Caco-2 (cell line): ENCODE measurements around the gene UBN2. TPM values are rescaled to one million over a fixed set of nuclear protein-coding genes. Genes with fewer than 3 reads are reported as not detected.

Source experiments
- BruUV-seq: library from RNA; stranded (reverse); fragments of 400-500 nt; replicated peaks from 2 replicates; lab custom pipeline; 2021; lab: Mats Ljungman, UMichigan
- CTCF ChIA-PET: fragments of 300-600 bp; sonication (Branson Sonifier 250); formaldehyde crosslinking; loops from one replicate; lab custom pipeline; 2022; ENCODE audit warnings: antibody characterized with exemption; lab: Charles Lee
- POLR2A ChIA-PET: fragments of 300-600 bp; sonication (Branson Sonifier 250); formaldehyde crosslinking; loops from one replicate; lab custom pipeline; 2022; ENCODE audit warnings: antibody characterized with exemption; lab: Charles Lee
- DNase-seq, 2 experiments: peaks; one replicate each; pipeline versions ENCODE4 v3.0.0 to v3.0.0-alpha.2; 2020 to 2022
- H3K27me3 ChIP-seq: replicated peaks from 2 replicates; pipeline ENCODE4 v1.6.0; 2011; ENCODE audit warnings: low read length; ENCODE audit not compliant: control insufficient read depth, insufficient read depth
- H3K36me3 ChIP-seq: 2 replicates; pipeline ENCODE4 v1.5.1; 2011; ENCODE audit warnings: low read length; ENCODE audit not compliant: control insufficient read depth, insufficient read depth
- H3K4me1 ChIP-seq: fragments of 250-450 bp; sonication (Bioruptor Pico); 2 replicates; pipeline ENCODE4 v1.5.1; 2020; ENCODE audit warnings: mild to moderate bottlenecking
- H3K4me3 ChIP-seq: 2 replicates; pipeline ENCODE4 v1.5.1; 2011; ENCODE audit warnings: low read depth, mild to moderate bottlenecking, control low read depth, low read length
- H3K9me3 ChIP-seq: fragments of 250-450 bp; sonication (Bioruptor Pico); 2 replicates; pipeline ENCODE4 v1.5.1; 2020; ENCODE audit warnings: mild to moderate bottlenecking, moderate library complexity
- H3K27ac Mint-ChIP-seq: one replicate; pipeline ENCODE4 v1.8.0; 2022; ENCODE audit warnings: mixed read lengths; ENCODE audit not compliant: unreplicated experiment
- H3K27me3 Mint-ChIP-seq: one replicate; pipeline ENCODE4 v1.8.0; 2022; ENCODE audit warnings: mixed read lengths; ENCODE audit not compliant: insufficient read depth, unreplicated experiment
- H3K36me3 Mint-ChIP-seq: one replicate; pipeline ENCODE4 v1.8.0; 2022; ENCODE audit warnings: mild to moderate bottlenecking, mixed read lengths; ENCODE audit not compliant: insufficient read depth, unreplicated experiment
- H3K4me1 Mint-ChIP-seq: one replicate; pipeline ENCODE4 v1.8.0; 2022; ENCODE audit warnings: low read depth, mixed read lengths; ENCODE audit not compliant: unreplicated experiment
- H3K4me3 Mint-ChIP-seq: one replicate; pipeline ENCODE4 v1.8.0; 2022; ENCODE audit warnings: mild to moderate bottlenecking, moderate library complexity, mixed read lengths; ENCODE audit not compliant: unreplicated experiment
- H3K9me3 Mint-ChIP-seq: one replicate; pipeline ENCODE4 v1.8.0; 2022; ENCODE audit warnings: mixed read lengths; ENCODE audit not compliant: unreplicated experiment
- intact Hi-C: fragments of 100-400 bp; cut with micrococcal nuclease; formaldehyde crosslinking; loops from one replicate; pipeline ENCODE4 v1.10.0; 2022; ENCODE audit not compliant: unreplicated experiment
- total RNA-seq: library from RNA; stranded (reverse); gene quantifications from 2 replicates; pipeline ENCODE4 v1.2.3, GENCODE V29; 2022
- TF ChIP-seq, protein P1 (sequence below), 2 experiments: fragments of 200-600 bp in 1 of 2; IDR thresholded peaks; 1 replicate in 1 of 2; 2 replicates in 1 of 2; pipeline versions ENCODE4 v1.5.1 to v1.8.0; 2011 to 2022; ENCODE audit warnings: antibody characterized with exemption in 1 of 2, control low read depth in 1 of 2, inconsistent platforms in 1 of 2, low read depth in 1 of 2, low read length in 1 of 2, mild to moderate bottlenecking in 1 of 2, moderate library complexity in 1 of 2; ENCODE audit not compliant: insufficient read depth in 1 of 2, severe bottlenecking in 1 of 2, unreplicated experiment in 1 of 2

Gene UBN2
- total RNA-seq, 1 experiment from 2014 or later, result 21.3 TPM

DNA sequence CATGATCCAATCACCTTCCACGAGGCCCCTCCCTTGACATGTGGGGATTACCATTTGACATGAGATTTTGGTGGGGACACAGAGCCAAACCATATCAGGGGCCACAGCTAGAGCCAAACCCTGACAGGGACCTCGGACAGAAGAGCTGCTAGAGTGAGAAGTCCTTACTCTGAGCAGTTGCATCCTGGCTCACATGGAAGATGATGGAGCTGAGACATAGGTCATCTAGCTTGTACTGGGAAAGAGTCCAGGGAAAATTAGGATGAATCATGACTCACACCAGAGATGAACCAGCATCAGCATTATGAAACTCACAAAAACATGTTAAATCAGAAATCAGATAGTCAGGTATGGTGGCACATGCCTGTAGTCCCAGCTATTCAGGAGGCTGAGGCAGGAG lies 97.3 kb downstream of the UBN2 start:
- peaks cover 7% of the 10 kb centered on the region; the same call in 1 of the 2 replicates for H3K4me1 ChIP-seq
- no peak overlapping the region for H3K4me3 ChIP-seq
- H3K36me3 ChIP-seq, result no peaks in the 10 kb centered on the region
- no peaks in the 10 kb centered on the region for H3K9me3 ChIP-seq
- H3K27me3 Mint-ChIP-seq, result no peaks in the 10 kb centered on the region
- no peaks in the 10 kb centered on the region for H3K4me1 Mint-ChIP-seq
- H3K36me3 Mint-ChIP-seq, result no peaks in the 10 kb centered on the region
- intact Hi-C loops, result no loop called here
- TF ChIP-seq, protein P1, sequence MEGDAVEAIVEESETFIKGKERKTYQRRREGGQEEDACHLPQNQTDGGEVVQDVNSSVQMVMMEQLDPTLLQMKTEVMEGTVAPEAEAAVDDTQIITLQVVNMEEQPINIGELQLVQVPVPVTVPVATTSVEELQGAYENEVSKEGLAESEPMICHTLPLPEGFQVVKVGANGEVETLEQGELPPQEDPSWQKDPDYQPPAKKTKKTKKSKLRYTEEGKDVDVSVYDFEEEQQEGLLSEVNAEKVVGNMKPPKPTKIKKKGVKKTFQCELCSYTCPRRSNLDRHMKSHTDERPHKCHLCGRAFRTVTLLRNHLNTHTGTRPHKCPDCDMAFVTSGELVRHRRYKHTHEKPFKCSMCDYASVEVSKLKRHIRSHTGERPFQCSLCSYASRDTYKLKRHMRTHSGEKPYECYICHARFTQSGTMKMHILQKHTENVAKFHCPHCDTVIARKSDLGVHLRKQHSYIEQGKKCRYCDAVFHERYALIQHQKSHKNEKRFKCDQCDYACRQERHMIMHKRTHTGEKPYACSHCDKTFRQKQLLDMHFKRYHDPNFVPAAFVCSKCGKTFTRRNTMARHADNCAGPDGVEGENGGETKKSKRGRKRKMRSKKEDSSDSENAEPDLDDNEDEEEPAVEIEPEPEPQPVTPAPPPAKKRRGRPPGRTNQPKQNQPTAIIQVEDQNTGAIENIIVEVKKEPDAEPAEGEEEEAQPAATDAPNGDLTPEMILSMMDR (IDR thresholded peaks at IDR 0.05; ENCODE audit: insufficient read depth in 1 of 2, low read depth in 1 of 2, low read length in 1 of 2, severe bottlenecking in 1 of 2, unreplicated experiment in 1 of 2), result no peak
- no TSS peak for BruUV-seq
- H3K27ac Mint-ChIP-seq, result no peak overlapping the region
- DNase-seq, result no peak
- no peak overlapping the region for H3K4me3 Mint-ChIP-seq
- POLR2A ChIA-PET, result no interaction called here
- CTCF ChIA-PET, result interaction anchor here (0.6 to 0.7 kb wide), 2 partner anchors 12 to 23 kb away, joined by 3 read pairs; no protein-coding TSS in a partner anchor
- no peaks in the 10 kb centered on the region for H3K27me3 ChIP-seq
- H3K9me3 Mint-ChIP-seq, result no peaks in the 10 kb centered on the region

DNA sequence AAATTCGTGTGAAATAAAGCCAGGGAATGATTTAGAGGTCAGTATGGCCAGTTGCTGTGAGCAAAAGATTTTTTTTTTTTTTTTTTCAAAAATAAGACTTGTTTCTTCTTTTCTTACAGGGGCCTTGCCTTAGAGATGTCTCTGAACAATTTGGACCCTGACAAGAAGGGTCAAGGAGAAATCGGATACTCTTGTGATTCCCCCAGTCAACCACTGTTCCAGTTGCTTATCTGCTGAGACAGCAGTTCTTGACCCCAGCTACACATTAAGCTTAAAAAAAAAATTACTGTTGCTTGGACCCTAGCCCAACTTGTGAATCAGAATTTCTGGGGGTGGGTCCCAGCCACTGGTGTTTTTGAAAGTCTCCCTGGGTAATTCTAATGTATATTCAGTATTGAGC lies 98.1 kb downstream of the UBN2 start:
- H3K4me3 ChIP-seq, result no peak overlapping the region
- POLR2A ChIA-PET, result no interaction called here
- no peaks in the 10 kb centered on the region for H3K36me3 ChIP-seq
- Mint-ChIP-seq H3K36me3 (no peaks in the 10 kb centered on the region), H3K27me3 (no peaks in the 10 kb centered on the region), H3K9me3 (no peaks in the 10 kb centered on the region), H3K27ac (no peak overlapping the region), H3K4me3 (no peak overlapping the region), H3K4me1 (no peaks in the 10 kb centered on the region)
- no peaks in the 10 kb centered on the region for H3K27me3 ChIP-seq
- no TSS peak for BruUV-seq
- H3K4me1 ChIP-seq, result peaks cover 7% of the 10 kb centered on the region; the same call in 1 of the 2 replicates
- H3K9me3 ChIP-seq, result no peaks in the 10 kb centered on the region
- TF ChIP-seq, protein P1 (IDR thresholded peaks at IDR 0.05; ENCODE audit: insufficient read depth in 1 of 2, low read depth in 1 of 2, low read length in 1 of 2, severe bottlenecking in 1 of 2, unreplicated experiment in 1 of 2), result no peak
- no peak for DNase-seq
- intact Hi-C loops, result no loop called here
- CTCF ChIA-PET, result interaction anchor here (0.9 kb wide), 1 partner anchor 45 kb away, joined by 3 read pairs; no protein-coding TSS in a partner anchor

DNA sequence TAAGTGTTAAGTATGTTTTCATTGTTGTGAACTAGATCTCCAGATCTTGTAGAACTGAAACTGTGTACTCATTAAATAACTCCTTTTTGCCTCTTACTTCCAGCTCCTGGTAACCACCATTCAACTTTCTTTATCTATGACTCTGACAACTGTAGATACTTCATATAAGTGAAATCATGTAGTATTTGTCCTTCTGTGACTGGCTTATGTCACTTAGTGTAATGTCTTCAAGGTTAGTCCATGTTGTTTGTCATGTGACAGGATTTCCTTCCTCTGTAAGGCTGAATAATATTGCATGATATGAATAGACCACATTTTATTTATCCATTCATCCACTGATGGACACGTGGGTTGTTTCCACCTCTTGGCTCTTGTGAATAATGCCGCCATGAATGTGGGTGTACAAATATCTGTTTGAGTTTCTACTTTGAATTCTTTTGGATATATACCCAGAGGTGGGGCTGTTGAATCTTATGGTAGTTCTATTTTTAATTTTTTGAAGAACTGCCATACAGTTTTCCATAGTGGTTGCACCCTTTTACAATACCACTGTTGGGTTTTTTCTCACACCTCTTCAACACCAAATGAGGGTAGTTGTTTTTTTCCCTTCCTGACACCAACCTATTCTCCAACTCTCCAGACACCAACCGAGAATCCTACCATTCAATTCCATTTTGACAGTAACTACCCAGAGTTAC lies 99.4 kb downstream of the UBN2 start:
- no TSS peak for BruUV-seq
- CTCF ChIA-PET, result no interaction called here
- POLR2A ChIA-PET, result no interaction called here

More for the DNA sequence above, 99.4 kb downstream of the UBN2 start:
- Mint-ChIP-seq H3K4me3 (no peak overlapping the region), H3K36me3 (no peaks in the 10 kb centered on the region), H3K27ac (no peak overlapping the region), H3K27me3 (no peaks in the 10 kb centered on the region), H3K4me1 (no peaks in the 10 kb centered on the region), H3K9me3 (no peaks in the 10 kb centered on the region)
- no peak for DNase-seq
- Histone ChIP-seq H3K9me3 (no peaks in the 10 kb centered on the region), H3K36me3 (no peaks in the 10 kb centered on the region), H3K27me3 (no peaks in the 10 kb centered on the region), H3K4me3 (no peak overlapping the region), H3K4me1 (peaks cover 7% of the 10 kb centered on the region; the same call in 1 of the 2 replicates)
- intact Hi-C loops, result no loop called here
- TF ChIP-seq, protein P1 (IDR thresholded peaks at IDR 0.05; ENCODE audit: insufficient read depth in 1 of 2, low read depth in 1 of 2, low read length in 1 of 2, severe bottlenecking in 1 of 2, unreplicated experiment in 1 of 2), result no peak
